Measurements from ENCODE around the gene CREB3L2.
"Not testable (repeated sequence)": the region's sequence is repeated elsewhere in the genome, so short reads cannot be mapped to it uniquely, and the experiment has no call there.

CREB3L2 gene

DNA sequence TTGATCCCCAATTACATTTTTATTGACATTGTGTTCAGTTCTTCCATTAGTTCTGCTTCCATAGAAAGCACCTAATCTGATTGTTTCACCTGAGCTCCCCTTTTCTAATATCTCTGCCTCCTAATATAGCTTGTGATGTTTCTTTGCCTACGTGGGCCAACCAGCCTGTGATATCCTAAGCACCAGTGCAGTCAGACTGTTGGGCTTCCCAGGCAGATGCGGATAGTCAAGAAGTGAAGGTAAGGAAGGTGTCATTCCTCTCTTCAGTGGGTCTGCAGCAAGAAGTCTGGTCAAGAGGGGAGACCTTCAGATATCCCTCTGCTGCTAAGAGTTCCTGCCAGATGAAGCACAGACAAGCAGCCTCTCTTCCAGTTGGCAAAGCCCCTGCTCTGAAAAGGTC lies 138.9 kb downstream of the CREB3L2 start:
- no peak for DNase-seq

DNA sequence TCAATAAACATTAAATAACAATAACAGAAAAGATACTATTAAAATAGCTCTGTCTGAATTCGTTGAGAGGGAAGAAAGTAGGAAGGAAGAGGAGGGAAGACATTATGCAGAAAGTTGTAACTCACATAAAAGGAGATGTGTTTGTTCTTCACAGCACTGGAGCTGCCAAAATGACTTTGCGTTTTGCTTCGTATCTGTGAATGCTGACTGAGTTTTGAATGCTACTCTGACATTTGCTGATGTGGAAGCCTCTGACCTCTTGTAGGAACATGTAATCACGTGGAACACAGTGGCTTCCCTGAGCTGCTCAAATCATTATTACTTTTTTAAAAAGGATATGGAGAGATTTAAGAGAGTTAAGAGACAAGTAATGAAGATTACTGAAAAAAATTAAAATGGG lies 139.5 kb downstream of the CREB3L2 start:
- DNase-seq: no peak

- DNase-seq: no peak
Observed at GRCh38 chr7:137860542-137860941, 141.3 kb downstream of the CREB3L2 start.

GRCh38 chr7:137853053-137853452 lies 148.8 kb downstream of the CREB3L2 start:
- no peak for DNase-seq

DNA sequence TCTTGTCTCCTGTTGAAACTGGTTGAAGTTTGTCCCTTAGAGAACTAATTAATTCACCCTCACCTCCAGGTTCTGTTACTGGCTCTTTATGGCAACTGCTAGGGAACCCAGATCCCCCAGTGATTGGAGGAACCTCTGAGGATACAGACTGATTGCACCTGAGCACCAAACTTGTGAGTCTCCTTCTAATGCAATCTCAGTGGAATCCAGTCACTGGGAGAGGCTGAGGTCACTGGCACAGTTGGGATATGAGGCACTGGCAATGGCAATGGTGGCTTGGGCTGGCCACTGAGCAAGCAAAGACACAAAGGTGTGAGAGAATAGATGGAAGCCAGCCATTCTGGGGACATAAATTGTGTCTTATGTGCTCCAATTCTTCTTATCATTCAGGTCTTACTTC lies 149.8 kb downstream of the CREB3L2 start:
- DNase-seq: no peak

GRCh38 chr7:137850972-137851945 lies 150.6 kb downstream of the CREB3L2 start:
- DNase-seq: no peak

- DNase-seq: no peak
Observed at GRCh38 chr7:137850571-137850970, 151.3 kb downstream of the CREB3L2 start.

DNA sequence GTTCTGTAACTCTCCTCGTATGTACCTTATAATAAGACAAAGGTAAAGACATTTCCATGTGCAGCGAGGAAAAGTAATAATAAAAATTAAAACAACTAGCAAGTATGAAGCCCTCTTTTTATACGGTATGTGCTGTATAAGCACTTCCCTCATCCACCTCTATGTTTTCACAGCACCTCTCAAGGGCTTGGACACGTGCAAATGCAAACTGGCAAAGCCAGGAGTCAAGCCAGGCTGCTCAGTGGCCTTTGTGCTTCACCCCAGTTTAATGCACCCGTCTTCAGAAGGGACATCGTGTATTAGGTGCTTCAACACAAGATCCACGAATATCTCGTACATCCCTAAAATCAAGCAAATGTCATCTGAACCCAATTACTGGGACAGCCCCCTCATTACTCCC lies 153.8 kb downstream of the CREB3L2 start:
- DNase-seq: no peak

DNA sequence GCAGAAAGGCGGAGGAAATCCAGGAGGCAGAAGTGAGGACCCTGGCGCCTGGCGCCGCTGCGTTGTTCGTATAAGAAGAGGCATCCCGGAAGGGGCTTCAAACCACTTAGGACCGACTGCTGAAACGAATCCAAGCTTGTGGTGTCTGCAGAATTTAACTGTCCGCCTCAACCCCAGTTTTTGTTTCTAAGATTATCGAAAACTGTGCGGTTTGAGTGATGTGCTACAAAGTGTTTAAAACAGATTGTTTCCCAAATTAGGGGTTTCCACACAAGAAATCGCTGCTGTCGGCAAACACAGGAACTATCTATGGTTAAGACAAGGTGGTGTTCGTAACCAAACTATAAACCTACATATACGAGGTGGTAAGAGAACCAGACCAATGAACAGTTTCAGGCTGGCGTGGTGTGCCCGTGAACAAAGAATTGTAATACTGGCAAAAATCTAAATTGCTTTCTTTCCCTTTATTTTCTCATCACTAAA lies 154.3 kb downstream of the CREB3L2 start:
- DNase-seq: no peak

- DNase-seq: no peak
Observed at GRCh38 chr7:137846827-137847567, 154.9 kb downstream of the CREB3L2 start, which contains the start of gene DGKI. DGKI (minus strand) TSS chr7:137846974.

DNA sequence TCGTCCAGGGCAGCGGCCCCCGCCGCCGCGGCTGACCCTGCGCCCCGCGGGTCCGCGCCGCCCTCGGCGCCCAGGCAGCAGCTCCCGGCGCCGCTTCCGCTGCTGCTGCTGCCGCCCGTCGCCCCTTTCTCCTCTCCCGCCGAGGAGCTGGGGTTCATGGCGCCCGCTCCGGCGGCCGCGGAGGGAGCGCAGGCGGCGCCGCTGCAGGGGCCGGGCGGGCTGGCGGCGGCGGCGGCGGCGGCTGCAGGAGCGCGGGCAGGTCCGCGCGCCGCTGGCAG lies 155.4 kb downstream of the CREB3L2 start:
- no peak for DNase-seq

GRCh38 chr7:137844677-137845425 lies 157.0 kb downstream of the CREB3L2 start:
- no peak for DNase-seq

DNA sequence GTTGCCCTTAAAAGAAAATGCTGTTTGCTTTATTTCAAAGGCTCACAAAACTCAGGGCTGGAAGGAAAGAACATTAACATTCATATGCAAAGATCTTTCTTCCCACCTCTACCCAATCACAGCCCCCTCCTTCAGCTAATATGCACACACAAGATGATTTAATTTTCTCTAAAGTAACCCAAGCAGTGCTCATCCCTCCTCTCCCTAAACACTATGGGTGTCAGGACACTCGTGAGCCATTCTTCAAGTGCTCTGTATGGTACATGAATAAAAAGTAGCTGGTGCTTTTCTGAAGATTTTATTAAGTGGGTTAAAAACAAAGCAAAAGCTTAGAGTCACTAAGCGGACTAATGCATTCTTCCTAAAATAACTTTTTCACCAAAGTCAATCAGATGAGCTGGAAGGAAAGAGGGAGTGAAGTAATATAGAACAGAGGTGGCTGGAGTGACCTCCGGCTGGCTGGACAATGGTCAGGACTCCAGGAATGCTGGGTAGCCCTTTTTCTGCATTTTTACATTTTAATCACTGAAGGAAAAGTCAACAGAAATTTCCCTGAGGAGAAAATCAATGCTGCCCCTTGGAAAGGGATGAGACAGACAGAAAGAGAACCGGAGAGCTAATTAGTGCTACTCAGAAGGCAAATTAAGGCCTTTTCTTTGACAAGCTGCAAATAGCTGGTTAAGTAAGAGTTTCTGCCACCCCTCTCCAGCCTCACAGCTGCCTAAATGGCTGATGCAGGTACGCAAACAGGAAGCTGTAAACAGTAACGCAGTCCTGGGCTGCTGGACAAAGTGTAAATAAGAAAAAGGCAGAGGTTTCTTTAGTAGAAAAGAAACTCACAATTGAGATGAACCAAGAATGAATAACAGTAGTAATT lies 161.7 kb downstream of the CREB3L2 start:
- DNase-seq: no peak

DNA sequence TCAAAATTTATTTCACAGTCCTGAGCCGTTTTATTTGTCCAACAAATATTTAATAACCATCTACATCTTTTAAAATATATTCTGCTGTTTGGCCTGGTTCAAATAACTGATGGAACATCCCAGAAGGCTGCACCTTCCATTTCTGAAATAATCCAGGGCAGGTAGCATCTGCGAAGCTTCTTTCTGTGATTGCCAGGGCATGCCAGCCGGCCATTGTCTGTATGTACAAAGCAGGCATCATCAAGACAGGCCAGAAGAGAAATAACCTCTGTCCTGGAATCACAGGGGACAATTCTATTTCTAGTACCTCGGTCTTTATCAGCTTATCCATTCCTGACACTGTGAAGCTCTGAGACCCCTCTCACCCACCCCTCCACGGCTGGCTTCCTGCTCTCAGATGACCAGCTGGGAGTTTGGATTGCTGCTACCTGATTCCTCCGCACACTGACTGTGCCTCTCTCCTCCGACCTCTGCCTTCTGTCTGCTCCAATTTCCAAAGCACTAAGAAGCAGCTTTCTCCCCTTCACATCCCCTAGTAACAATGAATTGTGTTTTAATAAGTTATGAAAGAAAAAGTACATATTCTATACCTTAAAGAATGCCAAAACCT lies 163.1 kb downstream of the CREB3L2 start:
- no peak for DNase-seq

DNA sequence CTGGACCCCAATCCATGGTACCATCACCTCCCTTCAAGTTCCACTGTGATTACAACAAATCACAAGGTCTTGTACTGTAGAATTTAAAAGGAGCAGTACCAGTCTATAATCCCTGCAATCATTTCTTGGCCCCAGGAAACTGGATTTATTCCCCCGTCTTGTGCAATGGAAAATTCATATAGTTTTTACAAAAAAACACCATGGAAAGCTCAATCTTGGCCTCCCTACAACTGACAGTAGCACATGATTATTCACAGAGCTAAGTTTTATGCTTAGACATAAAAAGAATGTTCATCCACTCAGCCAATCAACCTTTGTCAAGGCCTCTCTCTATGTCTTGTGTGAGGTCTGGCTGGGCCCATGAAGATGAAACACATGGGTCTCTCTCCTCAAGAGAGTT lies 165.3 kb downstream of the CREB3L2 start:
- no peak for DNase-seq

DNA sequence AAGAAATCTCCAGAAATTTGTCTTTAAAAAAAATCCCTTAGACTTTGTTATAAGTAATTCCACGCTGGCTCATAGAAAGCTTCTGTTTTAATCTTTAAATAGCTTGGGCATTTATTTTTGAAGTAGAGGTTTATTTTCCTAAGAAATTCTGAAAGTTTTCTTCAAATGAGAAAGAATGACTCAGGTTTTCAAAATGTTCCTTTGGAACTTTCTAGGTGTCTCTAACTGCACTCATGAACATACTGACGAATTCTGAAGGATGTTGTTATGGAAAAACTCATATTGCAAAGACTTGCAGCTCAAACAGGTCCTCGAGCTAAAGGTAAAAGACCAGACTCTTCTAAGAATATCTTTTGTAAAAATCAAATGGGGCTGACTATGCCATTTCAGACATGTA lies 165.8 kb downstream of the CREB3L2 start:
- no peak for DNase-seq

DNA sequence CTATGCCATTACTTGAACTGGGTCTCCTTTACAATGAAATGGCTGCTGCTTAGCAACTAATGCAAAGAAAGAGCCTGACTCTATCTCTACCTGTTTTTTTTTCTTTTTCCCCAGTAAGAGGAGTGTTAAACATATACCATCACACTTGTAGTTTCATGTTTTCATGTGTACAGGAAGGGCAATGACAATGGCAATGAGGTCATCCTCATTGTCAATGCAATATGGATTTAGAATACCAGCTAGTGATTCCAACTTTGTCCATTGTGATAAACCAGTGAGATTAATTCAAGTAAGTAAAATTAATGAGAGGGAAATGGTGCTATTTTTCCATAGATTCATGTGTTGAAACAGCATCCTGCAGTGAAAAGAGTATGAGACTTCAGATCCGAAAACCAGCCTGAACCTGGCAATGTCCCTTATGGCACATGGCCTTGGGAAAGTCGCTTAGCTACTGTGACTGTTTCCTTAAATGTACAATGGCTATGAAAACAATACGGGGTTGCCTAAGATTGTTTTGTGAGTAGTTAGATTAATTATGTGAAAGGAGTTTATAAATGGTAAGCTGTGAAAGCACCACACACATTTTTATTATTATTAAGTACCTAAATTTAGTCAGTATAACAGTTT lies 166.3 kb downstream of the CREB3L2 start:
- DNase-seq: no peak

DNA sequence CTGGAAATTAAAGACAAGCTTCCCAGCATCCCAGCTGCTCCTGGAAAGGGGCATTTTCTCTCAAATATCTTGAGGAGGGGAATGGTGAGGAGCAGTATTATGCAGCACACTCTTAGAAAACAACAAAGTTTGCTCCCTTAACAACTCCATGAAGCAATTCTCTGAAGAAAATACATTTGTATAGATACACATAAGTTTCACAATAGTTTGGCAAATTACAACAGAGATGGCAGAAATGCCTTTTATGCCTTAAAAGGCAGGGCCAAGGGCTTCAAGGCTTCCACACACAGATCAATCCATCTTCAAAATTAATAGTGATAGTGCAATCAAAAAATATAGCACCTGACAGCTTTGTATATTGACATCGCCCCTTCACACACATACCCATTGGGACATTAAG lies 167.3 kb downstream of the CREB3L2 start:
- DNase-seq: no peak

DNA sequence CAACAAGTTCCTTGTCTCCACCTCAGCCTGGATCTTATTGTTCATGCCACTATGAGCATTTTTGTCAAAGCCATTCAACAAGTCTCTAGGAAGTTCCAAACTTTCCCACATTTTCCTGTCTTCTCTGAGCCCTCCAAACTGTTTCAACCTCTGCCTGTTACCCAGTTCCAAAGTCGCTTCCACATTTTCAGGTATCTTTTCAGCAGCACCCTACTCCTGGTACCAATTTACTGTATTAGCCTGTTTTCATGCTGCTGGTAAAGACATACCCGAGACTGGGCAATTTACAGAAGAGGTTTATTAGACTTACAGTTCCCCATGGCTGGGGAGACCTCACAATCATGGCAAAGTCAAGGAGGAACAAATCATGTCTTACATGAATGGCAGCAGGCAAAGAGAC lies 168.9 kb downstream of the CREB3L2 start:
- not testable (repeated sequence) for DNase-seq

DNA sequence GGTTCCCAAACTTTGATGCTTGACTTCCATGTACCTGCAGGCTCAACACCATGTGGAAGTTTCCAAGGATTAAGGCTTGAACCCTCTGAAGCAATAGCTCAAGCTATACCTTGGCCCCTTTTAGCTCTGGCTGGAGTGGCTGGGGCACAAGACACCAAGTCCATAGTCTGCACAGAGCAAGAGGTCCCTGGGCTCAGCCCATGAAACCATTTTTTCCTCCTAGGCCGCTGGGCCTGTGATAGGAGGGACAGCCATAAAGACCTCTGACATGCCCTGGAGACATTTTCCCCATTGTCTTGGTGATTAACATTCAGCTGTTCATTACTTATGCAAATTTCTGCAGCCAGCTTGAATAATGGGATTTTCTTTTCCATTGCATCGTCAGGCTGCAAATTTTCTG lies 169.5 kb downstream of the CREB3L2 start:
- no peak for DNase-seq

DNA sequence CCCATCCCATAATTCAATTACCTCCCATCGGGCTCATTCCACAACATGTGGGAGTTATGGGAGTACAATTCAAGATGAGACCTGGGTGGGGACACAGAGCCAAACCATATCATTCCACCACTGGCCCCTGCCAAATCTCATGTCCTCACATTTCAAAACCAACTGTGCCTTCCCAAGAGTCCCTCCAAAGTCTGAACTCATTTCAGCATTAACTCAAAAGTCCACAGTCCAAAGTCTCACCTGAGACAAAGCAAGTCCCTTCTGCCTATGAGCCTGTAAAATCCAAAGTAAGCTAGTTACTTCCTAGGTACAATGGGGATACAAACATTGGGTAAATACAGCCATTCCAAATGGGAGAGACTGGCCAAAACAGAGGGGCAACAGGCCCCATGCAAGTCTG lies 170.3 kb downstream of the CREB3L2 start:
- DNase-seq: not testable (repeated sequence)

Data from NCI-H2107 (cell line).